Muscle layer of duodenum (tissue), 2 donors: ENCODE measurements around the gene SOCS4.

Experiments
- H3K27ac ChIP-seq: one replicate; pipeline ENCODE4 v1.7.0; 2013; ENCODE audit warnings: mild to moderate bottlenecking, low read length
- H3K27me3 ChIP-seq: one replicate; pipeline ENCODE4 v1.7.0; 2013; ENCODE audit warnings: low read depth, mild to moderate bottlenecking, control low read depth, low read length
- H3K36me3 ChIP-seq, 2 donors: one replicate each; pipeline ENCODE4 v1.7.0; 2013; ENCODE audit warnings: low read length in 2 of 2, control low read depth in 1 of 2, mild to moderate bottlenecking in 1 of 2; ENCODE audit not compliant: insufficient read depth in 2 of 2, control insufficient read depth in 1 of 2
- H3K4me1 ChIP-seq, 2 donors: one replicate each; pipeline ENCODE4 v1.7.0; 2013; ENCODE audit warnings: low read length in 2 of 2, mild to moderate bottlenecking in 2 of 2, control low read depth in 1 of 2, moderate library complexity in 1 of 2; ENCODE audit not compliant: insufficient read depth in 2 of 2, control insufficient read depth in 1 of 2
- H3K4me3 ChIP-seq, 2 donors: one replicate each; pipeline ENCODE4 v1.7.0; 2013; ENCODE audit warnings: low read length in 2 of 2, low read depth in 1 of 2, mild to moderate bottlenecking in 1 of 2
- H3K9me3 ChIP-seq, 2 donors: one replicate each; pipeline ENCODE4 v1.7.0; 2013; ENCODE audit warnings: low read length in 2 of 2, control low read depth in 1 of 2, mild to moderate bottlenecking in 1 of 2; ENCODE audit not compliant: control insufficient read depth in 1 of 2
- donor health status: healthy.

Gene SOCS4

DNA sequence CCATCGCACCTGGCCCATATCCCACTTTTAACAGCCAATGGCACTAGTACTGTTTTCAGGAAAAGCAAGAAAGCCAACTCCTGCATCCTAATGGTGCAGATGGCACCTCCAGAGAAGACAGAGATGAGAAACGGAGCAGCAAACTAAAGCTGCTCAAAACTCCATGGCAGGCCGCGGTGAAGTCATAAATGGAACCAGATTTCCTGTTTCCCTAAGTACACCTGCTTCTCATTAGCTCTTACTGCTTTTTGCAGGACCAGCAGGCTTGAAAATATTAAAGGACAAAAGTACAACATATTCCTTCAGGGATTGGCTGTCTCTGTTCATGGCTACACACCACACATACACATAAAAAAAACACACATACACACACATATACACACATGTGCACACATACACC is 65.3 kb downstream of the SOCS4 start:
- Histone ChIP-seq H3K27me3 (no peaks in the 10 kb centered on the region), H3K9me3 (no peaks in the 10 kb centered on the region), H3K36me3 (no peaks in the 10 kb centered on the region), H3K4me1 (peaks cover under 1 to 2% of the 10 kb centered on the region in 2 donors), H3K4me3 (no peak overlapping the region), H3K27ac (no peak overlapping the region)

DNA sequence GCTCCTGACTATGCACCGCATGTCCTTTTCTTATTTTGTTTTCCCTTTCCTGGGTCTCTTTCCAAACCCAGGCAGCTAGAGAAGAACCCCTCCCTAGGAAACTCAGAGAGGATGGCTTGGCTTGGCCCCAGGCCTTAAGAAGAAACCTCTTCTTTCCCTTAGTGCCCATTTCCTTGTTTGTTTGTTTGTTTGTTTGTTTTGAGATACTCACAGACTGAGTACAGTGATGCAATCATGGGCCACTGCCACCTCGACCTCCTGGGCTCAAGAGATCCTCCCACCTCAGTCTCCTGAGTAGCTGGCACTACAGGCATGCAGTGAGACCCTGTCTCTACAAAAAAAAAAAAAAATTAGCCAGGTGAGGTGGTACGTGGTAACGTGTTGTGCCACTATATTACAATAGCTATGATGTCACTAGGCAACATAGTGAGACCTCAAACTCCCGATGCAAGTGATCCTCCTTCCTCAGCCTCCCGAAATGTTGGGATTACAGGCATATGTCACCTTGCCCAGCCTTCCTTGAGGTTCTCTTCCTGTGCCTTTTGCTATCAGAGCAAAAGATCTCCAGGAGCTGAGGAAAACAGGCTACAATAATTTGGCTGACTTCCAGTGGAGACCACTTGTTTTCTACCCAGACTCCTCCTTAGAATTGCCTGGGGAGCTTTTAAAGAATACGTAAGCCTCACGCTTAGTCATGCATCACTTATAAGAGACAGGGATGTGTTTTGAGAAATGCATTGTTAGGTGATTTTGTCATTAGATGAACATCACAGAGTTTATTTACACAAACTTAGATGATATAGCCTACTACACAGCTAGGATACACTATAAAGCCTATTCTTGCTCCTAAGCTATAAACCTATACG is 67.5 kb downstream of the SOCS4 start:
- no peak overlapping the region for H3K4me3 ChIP-seq
- H3K36me3 ChIP-seq: no peaks in the 10 kb centered on the region
- H3K9me3 ChIP-seq: no peaks in the 10 kb centered on the region
- no peak overlapping the region for H3K27ac ChIP-seq
- peaks cover 2 to 9% of the 10 kb centered on the region in 2 donors for H3K4me1 ChIP-seq
- no peaks in the 10 kb centered on the region for H3K27me3 ChIP-seq

GRCh38 chr14:55097881-55098560 is 71.0 kb downstream of the SOCS4 start:
- no peaks in the 10 kb centered on the region for H3K36me3 ChIP-seq
- H3K9me3 ChIP-seq: no peaks in the 10 kb centered on the region
- peaks cover 17 to 18% of the 10 kb centered on the region in 2 donors for H3K4me1 ChIP-seq
- peak overlapping the region; percentile 60 for H3K27ac ChIP-seq
- no peak overlapping the region for H3K4me3 ChIP-seq
- H3K27me3 ChIP-seq: no peaks in the 10 kb centered on the region

DNA sequence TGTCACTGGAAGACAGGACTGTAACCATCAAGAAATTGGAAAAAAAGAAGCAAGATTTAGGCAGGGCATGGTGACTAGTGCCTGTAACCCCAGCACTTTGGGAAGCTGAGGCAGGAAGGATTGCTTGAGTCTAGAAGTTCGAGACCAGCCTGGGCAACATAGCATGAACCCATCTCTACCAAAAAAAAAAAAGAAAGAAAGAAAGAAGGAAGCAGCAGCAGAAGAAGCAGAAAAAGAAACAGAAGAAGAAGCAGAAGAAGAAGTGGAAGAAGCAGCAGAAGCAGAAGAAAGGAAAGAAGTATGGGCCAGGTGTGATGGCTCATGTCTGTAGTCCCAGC is 71.5 kb downstream of the SOCS4 start:
- H3K27ac ChIP-seq: peak overlapping the region; percentile 60
- H3K27me3 ChIP-seq: no peaks in the 10 kb centered on the region
- H3K4me3 ChIP-seq: no peak overlapping the region
- peaks cover 21 to 23% of the 10 kb centered on the region in 2 donors for H3K4me1 ChIP-seq
- H3K9me3 ChIP-seq: no peaks in the 10 kb centered on the region
- H3K36me3 ChIP-seq: no peaks in the 10 kb centered on the region
